ENCODE results near the gene C1orf94.

DNA sequence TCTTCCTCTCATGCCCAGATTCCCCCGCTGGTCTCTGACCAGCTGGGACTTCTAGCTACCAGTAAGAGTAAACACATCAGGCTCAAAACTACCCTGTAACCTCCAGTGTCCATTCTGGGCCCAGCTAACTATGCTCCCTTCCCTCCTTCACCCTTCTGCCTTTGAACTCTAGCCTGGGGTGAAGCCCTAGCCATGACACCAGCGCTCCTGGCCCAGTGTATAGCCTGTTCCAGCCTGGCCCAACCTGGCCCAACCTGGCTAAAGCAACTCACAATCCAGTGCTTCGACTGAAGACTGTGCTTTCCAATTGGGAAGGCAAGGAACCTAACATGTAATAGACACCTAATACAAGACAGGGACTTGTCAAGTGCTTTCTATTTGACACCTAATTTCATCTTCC lies 39.3 kb upstream of the C1orf94 start:
- TF ChIP-seq ZNF274 (IDR thresholded peaks at IDR 0.05; ENCODE audit: low read depth, low read length): no peak
- TF ChIP-seq YY1 (IDR thresholded peaks at IDR 0.05; ENCODE audit: insufficient read depth, insufficient read length): no peak

All from NT2/D1 (cell line).